PFSK-1 (cell line): ENCODE measurements around the gene KLHDC3.

Experiments
- FOXP2 ChIP-seq: optimal IDR thresholded peaks from 2 replicates; pipeline ENCODE3; 2011; ENCODE audit warnings: borderline replicate concordance, control low read depth, inconsistent platforms; ENCODE audit not compliant: insufficient read depth; ENCODE audit errors: extremely low read length, extremely low read depth
- POLR2AphosphoS5 ChIP-seq: IDR thresholded peaks from 2 replicates; pipeline ENCODE4 v1.6.1; 2012; ENCODE audit warnings: low read depth, mild to moderate bottlenecking, control low read depth, low read length, moderate library complexity
- REST ChIP-seq, 2 experiments: IDR thresholded peaks; 2 replicates each; pipeline versions ENCODE4 v1.6.1 to v1.8.0; 2011 to 2012; ENCODE audit warnings: low read depth in 2 of 2, low read length in 2 of 2, control low read depth in 1 of 2, inconsistent platforms in 1 of 2, mild to moderate bottlenecking in 1 of 2, moderate library complexity in 1 of 2; ENCODE audit not compliant: insufficient read depth in 1 of 2
- SIN3A ChIP-seq: IDR thresholded peaks from 2 replicates; pipeline ENCODE4 v1.6.1; 2012; ENCODE audit warnings: mild to moderate bottlenecking, low read length, moderate library complexity, borderline replicate concordance; ENCODE audit not compliant: insufficient read depth
- TAF1 ChIP-seq: IDR thresholded peaks from 2 replicates; pipeline ENCODE4 v1.6.1; 2012; ENCODE audit warnings: low read length, control low read depth, borderline replicate concordance; ENCODE audit not compliant: insufficient read depth

Gene KLHDC3

GRCh38 chr6:42978839-42979522, 35.1 kb upstream of the KLHDC3 start, which contains the start of gene PEX6:
TSS of gene PEX6 (minus strand) at chr6:42979181. CDS start at chr6:42979150, 31 bp downstream.
- peak; percentile 94 for TF ChIP-seq TAF1
- peak; percentile 94 for TF ChIP-seq POLR2AphosphoS5
- TF ChIP-seq FOXP2, result peak; percentile 39
- TF ChIP-seq SIN3A, result peak; percentile 68; the same call in 1 of the 2 replicates
- TF ChIP-seq REST (IDR thresholded peaks at IDR 0.05; ENCODE audit: insufficient read depth in 1 of 2, low read depth in 2 of 2, low read length in 2 of 2), result peak; percentile 10 to 39; a peak in 1 of 4 replicates

- TF ChIP-seq TAF1, result no peak
- no peak for TF ChIP-seq REST (IDR thresholded peaks at IDR 0.05; ENCODE audit: insufficient read depth in 1 of 2, low read depth in 2 of 2, low read length in 2 of 2)
- no peak for TF ChIP-seq POLR2AphosphoS5
- TF ChIP-seq SIN3A, result no peak
- no peak for TF ChIP-seq FOXP2
Measured at GRCh38 chr6:42979523-42980177, 34.4 kb upstream of the KLHDC3 start.

GRCh38 chr6:42981836-42982235, 32.2 kb upstream of the KLHDC3 start:
- TF ChIP-seq REST (IDR thresholded peaks at IDR 0.05; ENCODE audit: insufficient read depth in 1 of 2, low read depth in 2 of 2, low read length in 2 of 2), result no peak
- TF ChIP-seq FOXP2, result peak; percentile 71
- TF ChIP-seq POLR2AphosphoS5, result no peak
- TF ChIP-seq TAF1, result no peak
- TF ChIP-seq SIN3A, result no peak

- 0 out of 2 replicates have a peak, but pooled peaks have one; percentile 72 for TF ChIP-seq TAF1
- TF ChIP-seq REST (IDR thresholded peaks at IDR 0.05; ENCODE audit: insufficient read depth in 1 of 2, low read depth in 2 of 2, low read length in 2 of 2), result no peak
- peak; percentile 5 for TF ChIP-seq FOXP2
- TF ChIP-seq SIN3A, result no peak
- peak; percentile 95 for TF ChIP-seq POLR2AphosphoS5
Measured at GRCh38 chr6:42984001-42984923, 29.8 kb upstream of the KLHDC3 start, which contains the start of gene PPP2R5D. TSS of gene PPP2R5D (plus strand) at chr6:42984570. CDS start at chr6:42984678, 108 bp downstream.
